K562 treated with DMSO at 1 percent for 12 hours (cell line): Measurements from ENCODE around the gene SLFN5. TPM values are rescaled to one million over a fixed set of nuclear protein-coding genes. Genes with fewer than 3 reads are reported as not detected.

Experiments used
- total RNA-seq: library from RNA; unstranded; fragments of 300-600 nt; gene quantifications from 2 replicates; pipeline ENCODE4 v1.2.3, GENCODE V29; 2022; ENCODE audit not compliant: insufficient read depth

SLFN5 gene
- total RNA-seq: 0.84 and 1.3 TPM in 2 replicates

GRCh38 chr17:35242805-35243560 is at the start of gene SLFN5:
Gene SLFN5, plus strand, starts transcription at chr17:35243072. Its CDS starts 15,619 bp downstream, at chr17:35258691.

DNA sequence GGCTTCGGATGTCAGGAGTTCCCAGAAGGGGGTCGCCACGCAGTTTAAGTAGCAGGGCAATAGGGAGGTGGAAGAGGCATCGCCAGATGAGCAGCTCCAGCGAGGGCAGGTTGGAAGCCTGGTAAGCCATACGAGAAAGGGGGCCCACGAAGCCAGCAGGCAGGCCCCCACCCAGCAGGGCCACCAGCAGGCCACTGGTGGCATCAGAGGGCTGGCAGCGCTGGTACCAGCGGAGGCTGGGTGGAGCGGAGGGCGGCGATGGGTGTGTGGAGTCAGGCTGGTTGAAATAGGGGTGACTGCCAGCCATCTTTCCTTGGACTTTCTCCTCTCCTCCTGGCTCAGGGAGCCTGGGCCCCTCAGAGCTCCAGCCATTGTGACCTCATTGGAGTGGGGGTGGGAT is 48.9 kb upstream of the SLFN5 start, which contains the start of gene SLC35G3:
Gene SLC35G3 (minus strand): TSS at position 393 of the 400 bp plus-strand sequence. CDS start 86 bp downstream, at position 307.

Other genes starting within 250 kb of the SLFN5 start
- gene RFFL, start 179.4 kb upstream of the SLFN5 start, total RNA-seq: 4.1 and 21.5 TPM in 2 replicates
- gene RAD51D, start 123.2 kb upstream of the SLFN5 start, total RNA-seq: 7.4 and 10.8 TPM in 2 replicates
- not detected in 2 replicates for gene FNDC8, start 121.5 kb upstream of the SLFN5 start, total RNA-seq
- 11.5 and 12.8 TPM in 2 replicates for gene NLE1, start 100.8 kb upstream of the SLFN5 start, total RNA-seq
- not detected in 2 replicates for gene UNC45B, start 95.3 kb upstream of the SLFN5 start, total RNA-seq
- gene SLC35G3, start 48.7 kb upstream of the SLFN5 start, total RNA-seq: not detected in 2 replicates
- gene SLFN11, start 130.5 kb downstream of the SLFN5 start, total RNA-seq: not detected in 2 replicates
- gene SLFN12, start 189.4 kb downstream of the SLFN5 start, total RNA-seq: 0.35 TPM in 1 of 2 replicates, not detected in the other
- 0.36 and 2.0 TPM in 2 replicates for gene SLFN13, start 205.7 kb downstream of the SLFN5 start, total RNA-seq